Small intestine (tissue), 7 donors: ENCODE results near the gene GIMAP5. TPM values are rescaled to one million over a fixed set of nuclear protein-coding genes. Genes with fewer than 3 reads are reported as not detected.

ENCODE experiments used
- DNase-seq, 2 donors: peaks; one replicate each; pipeline versions ENCODE4 v3.0.0 to v3.0.0-alpha.2; 2013
- FAIRE-seq: peaks from 2 replicates; lab custom pipeline; 2012; peaks lifted over from hg19 to GRCh38; lab: Jason Lieb, UNC
- H3K27ac ChIP-seq, 3 donors: one replicate each; pipeline ENCODE4 v1.5.1; 2013; ENCODE audit warnings: low read length in 2 of 3, mild to moderate bottlenecking in 2 of 3, control low read depth in 1 of 3, inconsistent platforms in 1 of 3, low read depth in 1 of 3, moderate library complexity in 1 of 3
- H3K27me3 ChIP-seq, 3 donors: one replicate each; pipeline ENCODE4 v1.6.1; 2013; ENCODE audit warnings: low read length in 3 of 3, inconsistent platforms in 1 of 3; ENCODE audit not compliant: control insufficient read depth in 3 of 3, insufficient read depth in 3 of 3
- H3K36me3 ChIP-seq, 3 donors: one replicate each; pipeline ENCODE4 v1.6.1; 2013; ENCODE audit warnings: low read length in 3 of 3, inconsistent platforms in 1 of 3, low read depth in 1 of 3, mild to moderate bottlenecking in 1 of 3, moderate library complexity in 1 of 3; ENCODE audit not compliant: control insufficient read depth in 3 of 3, insufficient read depth in 2 of 3
- H3K4me1 ChIP-seq, 3 donors: one replicate each; pipeline ENCODE4 v1.6.1; 2013; ENCODE audit warnings: low read length in 2 of 3, inconsistent platforms in 1 of 3, low read depth in 1 of 3, mild to moderate bottlenecking in 1 of 3, moderate library complexity in 1 of 3; ENCODE audit not compliant: control insufficient read depth in 3 of 3, insufficient read depth in 2 of 3
- H3K4me3 ChIP-seq, 3 donors: one replicate each; pipeline ENCODE4 v1.5.1; 2013; ENCODE audit warnings: low read length in 3 of 3, control low read depth in 1 of 3, inconsistent platforms in 1 of 3, low read depth in 1 of 3, mild to moderate bottlenecking in 1 of 3, moderate library complexity in 1 of 3
- H3K9me3 ChIP-seq, 2 donors: one replicate each; pipeline ENCODE4 v1.6.1; 2013; ENCODE audit warnings: low read depth in 1 of 2, low read length in 1 of 2; ENCODE audit not compliant: control insufficient read depth in 2 of 2, insufficient read depth in 1 of 2
- WGBS, 3 donors: extraction: QIAGEN DNeasy Blood & Tissue Kit; methylation state at CpG; one replicate each; pipeline ENCODE4 v1.1.7; 2013; 5-methylcytosine and 5-hydroxymethylcytosine counted together
- polyA plus RNA-seq, 4 donors: library from polyadenylated mRNA; stranded (reverse) in 3 of 4; unstranded in 1 of 4; fragments of 200-250 nt in 3 of 4; fragments of 120-200 nt in 1 of 4; gene quantifications; one replicate each; pipeline versions ENCODE4 v1.2.1 to v1.2.3, GENCODE V29; 2013
- donor health status: healthy with polysubstance abuse.
- donor health status: control.
- donor health status: control.
- donor health status: Bipolar disorder and iron deficiency.
- donor health status: healthy.

GIMAP5 gene
- polyA plus RNA-seq, 4 donors: 3.8 to 29.9 (median 13.9) TPM

DNA sequence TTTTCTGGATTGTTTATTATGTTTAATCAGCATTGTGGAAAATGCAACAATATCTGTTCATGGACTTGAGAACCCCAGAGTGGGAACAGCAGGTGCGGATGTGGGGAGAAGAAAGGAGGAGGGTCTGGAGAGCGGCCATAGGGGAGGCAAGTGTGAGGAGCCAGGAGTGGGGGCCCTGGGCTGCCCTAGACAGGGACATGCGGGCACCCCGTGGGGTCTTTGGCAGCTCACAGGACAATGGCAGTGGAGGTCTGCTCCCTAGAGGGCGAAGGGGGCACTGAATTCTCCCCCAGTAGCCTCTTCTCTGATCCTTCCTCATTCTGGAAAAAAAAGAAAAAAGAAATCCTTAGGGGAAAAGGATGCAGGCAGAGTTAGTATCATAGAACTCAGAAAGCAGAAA lies 54.1 kb downstream of the GIMAP5 start:
- no peak for FAIRE-seq
- Histone ChIP-seq H3K27ac (no peak overlapping the region), H3K36me3 (peaks cover 0 to 68% (median 10%) of the 10 kb centered on the region in 3 donors)

DNA sequence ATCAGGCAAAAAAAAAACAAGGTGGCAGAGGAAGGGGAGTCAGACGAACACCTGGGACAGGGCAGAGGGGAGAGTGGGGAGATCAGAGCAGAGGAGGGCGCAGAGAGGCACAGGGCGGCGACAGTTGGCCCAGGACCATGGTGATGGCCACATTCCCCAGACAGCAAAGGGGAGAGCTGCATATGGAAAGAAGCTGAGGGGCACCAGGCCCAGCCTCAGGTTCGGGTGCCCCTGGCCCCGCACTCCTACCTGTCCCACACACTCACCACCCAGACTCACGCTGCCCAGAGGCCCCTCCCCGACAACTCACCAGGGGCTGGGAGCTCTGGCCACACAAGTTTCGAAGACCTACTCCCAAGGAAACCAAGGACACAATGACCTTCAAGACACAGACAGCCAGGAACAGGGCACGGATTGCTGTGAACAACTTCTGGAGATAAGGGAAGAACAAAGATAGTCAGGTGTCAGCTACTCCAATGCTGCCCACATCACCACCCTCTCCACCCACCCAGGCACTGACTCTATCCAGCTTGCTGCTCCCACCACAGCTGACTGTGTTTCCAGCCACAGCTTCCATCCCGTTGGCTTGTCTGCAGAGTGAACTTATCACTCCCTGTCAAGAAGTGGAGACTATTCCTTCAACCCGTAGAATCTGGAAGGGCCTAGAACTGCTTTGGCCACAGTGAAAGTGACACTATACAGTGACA lies 54.7 kb downstream of the GIMAP5 start:
- FAIRE-seq: no peak
- Histone ChIP-seq H3K9me3 (peaks cover 0 to 3% of the 10 kb centered on the region in 2 donors), H3K27me3 (no peaks in the 10 kb centered on the region), H3K4me1 (peaks cover 0 to 18% (median 4%) of the 10 kb centered on the region in 3 donors), H3K4me3 (no peak overlapping the region), H3K36me3 (peaks cover 0 to 71% (median 10%) of the 10 kb centered on the region in 3 donors), H3K27ac (peak overlapping the region in 1 of 3 donors; percentile 32)
- DNase-seq: no peak
- WGBS, 3 donors: 86 to 88% (median 86%) methylated on average over 12 of the region's 12 CpGs

More for the DNA sequence above, 54.1 kb downstream of the GIMAP5 start:
- peaks cover 0 to 2% of the 10 kb centered on the region in 2 donors for H3K9me3 ChIP-seq
- H3K27me3 ChIP-seq: no peaks in the 10 kb centered on the region
- H3K4me3 ChIP-seq: no peak overlapping the region
- H3K4me1 ChIP-seq: peaks cover 0 to 18% (median 7%) of the 10 kb centered on the region in 3 donors
- 85 to 91% (median 87%) methylated on average over 5 of the region's 5 CpGs for WGBS, 3 donors
- no peak for DNase-seq

Other genes with a start within 250 kb of the GIMAP5 start
- gene GIMAP7, start 222.5 kb upstream of the GIMAP5 start, polyA plus RNA-seq: 10 to 100 TPM in 3 of 4 donors, 1 to 10 TPM in 1; 3.1 to 31.1 (median 14.0) TPM
- 10 to 100 TPM in 3 of 4 donors, 1 to 10 TPM in 1; 4.2 to 37.8 (median 15.7) TPM for gene GIMAP4, start 170.0 kb upstream of the GIMAP5 start, polyA plus RNA-seq
- 10 to 100 TPM in 2 of 4 donors, 1 to 10 TPM in 2; 3.8 to 28.1 (median 11.0) TPM for gene GIMAP6, start 105.0 kb upstream of the GIMAP5 start, polyA plus RNA-seq
- 10 to 100 TPM in 1 of 4 donors, 1 to 10 TPM in 3; 3.8 to 14.1 (median 9.2) TPM for gene GIMAP2, start 51.7 kb upstream of the GIMAP5 start, polyA plus RNA-seq
- 1 to 10 TPM in 3 of 4 donors, under 1 TPM in 1; 0.89 to 7.5 (median 3.1) TPM for gene GIMAP1, start 20.8 kb upstream of the GIMAP5 start, polyA plus RNA-seq
- gene TMEM176B, start 62.9 kb downstream of the GIMAP5 start, polyA plus RNA-seq: 100 to 1,000 TPM; 152 to 376 (median 212) TPM
- 100 to 1,000 TPM; 143 to 380 (median 229) TPM for gene TMEM176A, start 63.4 kb downstream of the GIMAP5 start, polyA plus RNA-seq
- 100 to 1,000 TPM in 3 of 4 donors, 10 to 100 TPM in 1; 72.7 to 325 (median 173) TPM for gene AOC1, start 115.1 kb downstream of the GIMAP5 start, polyA plus RNA-seq
- 1 to 10 TPM in 3 of 4 donors, not detected in 1; 2.4 to 5.7 (median 3.7) TPM for gene KCNH2, start 240.9 kb downstream of the GIMAP5 start, polyA plus RNA-seq